Measurements from ENCODE around the gene YIPF5.
A peak's percentile ranks its signal among the peaks of the same experiment; 100 is the strongest.

Gene YIPF5

DNA sequence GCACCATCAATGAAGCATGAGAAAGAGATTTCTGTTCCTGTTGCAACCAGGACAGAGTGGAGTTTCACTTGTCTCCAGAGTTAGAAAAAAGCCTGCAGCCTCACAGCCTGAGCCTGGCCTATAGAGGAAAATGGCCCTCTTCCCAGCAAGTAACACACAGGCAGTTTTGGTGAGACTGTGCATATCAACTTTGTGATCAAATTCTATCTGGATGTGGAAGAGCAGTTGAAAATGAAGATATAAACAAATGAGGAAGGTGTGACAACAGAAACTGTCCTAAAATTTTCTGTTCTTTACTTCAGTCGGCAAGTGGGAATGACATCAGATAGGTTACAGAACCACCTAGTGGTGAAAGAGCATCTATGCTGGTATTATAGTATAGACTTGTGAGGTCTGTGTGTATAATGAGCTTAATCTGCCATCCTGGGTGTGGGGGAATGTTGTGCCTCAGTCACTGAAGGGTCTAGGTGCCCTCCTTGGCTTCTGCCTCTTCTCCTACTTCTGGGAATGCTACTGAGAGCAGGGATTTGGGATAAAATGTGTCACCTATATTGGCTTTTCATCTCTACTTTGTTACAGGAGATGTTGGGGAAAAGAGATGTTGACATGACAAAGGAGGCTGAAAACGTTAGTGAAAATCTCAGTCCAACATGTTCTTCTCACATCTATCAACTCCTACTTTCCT lies 28.2 kb downstream of the YIPF5 start:
- TF ChIP-seq, protein P1, sequence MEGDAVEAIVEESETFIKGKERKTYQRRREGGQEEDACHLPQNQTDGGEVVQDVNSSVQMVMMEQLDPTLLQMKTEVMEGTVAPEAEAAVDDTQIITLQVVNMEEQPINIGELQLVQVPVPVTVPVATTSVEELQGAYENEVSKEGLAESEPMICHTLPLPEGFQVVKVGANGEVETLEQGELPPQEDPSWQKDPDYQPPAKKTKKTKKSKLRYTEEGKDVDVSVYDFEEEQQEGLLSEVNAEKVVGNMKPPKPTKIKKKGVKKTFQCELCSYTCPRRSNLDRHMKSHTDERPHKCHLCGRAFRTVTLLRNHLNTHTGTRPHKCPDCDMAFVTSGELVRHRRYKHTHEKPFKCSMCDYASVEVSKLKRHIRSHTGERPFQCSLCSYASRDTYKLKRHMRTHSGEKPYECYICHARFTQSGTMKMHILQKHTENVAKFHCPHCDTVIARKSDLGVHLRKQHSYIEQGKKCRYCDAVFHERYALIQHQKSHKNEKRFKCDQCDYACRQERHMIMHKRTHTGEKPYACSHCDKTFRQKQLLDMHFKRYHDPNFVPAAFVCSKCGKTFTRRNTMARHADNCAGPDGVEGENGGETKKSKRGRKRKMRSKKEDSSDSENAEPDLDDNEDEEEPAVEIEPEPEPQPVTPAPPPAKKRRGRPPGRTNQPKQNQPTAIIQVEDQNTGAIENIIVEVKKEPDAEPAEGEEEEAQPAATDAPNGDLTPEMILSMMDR (IDR thresholded peaks at IDR 0.05; ENCODE audit: unreplicated experiment in 3 of 3) = peak; percentile 65 to 75 (median 74)
- no peaks in the 10 kb centered on the region for H3K36me3 Mint-ChIP-seq (ENCODE audit: low read depth)
- H3K4me3 Mint-ChIP-seq = no peak overlapping the region
- H3K4me1 Mint-ChIP-seq = peaks cover 34% of the 10 kb centered on the region
- H3K27ac Mint-ChIP-seq = peak overlapping the region; percentile 7 to 87 (median 67)
- H3K9me3 Mint-ChIP-seq = no peaks in the 10 kb centered on the region
- H3K27me3 Mint-ChIP-seq (ENCODE audit: low read depth) = no peaks in the 10 kb centered on the region

DNA sequence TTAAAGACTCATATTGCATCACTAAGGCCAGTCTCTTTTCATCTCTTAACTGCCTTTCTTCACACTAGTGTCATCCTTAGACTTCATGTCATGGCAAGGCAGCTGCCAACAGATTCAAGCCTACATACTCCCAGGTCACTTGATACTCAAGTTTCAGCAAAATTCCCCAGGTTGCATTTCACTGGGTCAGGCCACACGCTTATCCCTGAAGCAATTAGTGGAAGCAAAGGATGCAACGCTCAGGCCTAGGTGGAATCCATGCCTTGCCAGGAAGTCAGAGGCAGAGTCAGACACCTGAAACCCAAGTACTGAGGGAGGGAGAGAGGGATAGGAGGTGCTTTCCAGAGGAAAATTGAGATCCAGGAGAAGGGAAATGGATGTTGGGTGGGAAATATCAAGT lies 28.9 kb downstream of the YIPF5 start:
- TF ChIP-seq, protein P1 (IDR thresholded peaks at IDR 0.05; ENCODE audit: unreplicated experiment in 3 of 3) = no peak
- Mint-ChIP-seq H3K27me3 (ENCODE audit: low read depth) (no peaks in the 10 kb centered on the region), H3K27ac (peak overlapping the region in 1 of 3 experiments; percentile 22), H3K4me3 (no peak overlapping the region), H3K4me1 (peaks cover 34% of the 10 kb centered on the region), H3K9me3 (no peaks in the 10 kb centered on the region), H3K36me3 (ENCODE audit: low read depth) (no peaks in the 10 kb centered on the region)

DNA sequence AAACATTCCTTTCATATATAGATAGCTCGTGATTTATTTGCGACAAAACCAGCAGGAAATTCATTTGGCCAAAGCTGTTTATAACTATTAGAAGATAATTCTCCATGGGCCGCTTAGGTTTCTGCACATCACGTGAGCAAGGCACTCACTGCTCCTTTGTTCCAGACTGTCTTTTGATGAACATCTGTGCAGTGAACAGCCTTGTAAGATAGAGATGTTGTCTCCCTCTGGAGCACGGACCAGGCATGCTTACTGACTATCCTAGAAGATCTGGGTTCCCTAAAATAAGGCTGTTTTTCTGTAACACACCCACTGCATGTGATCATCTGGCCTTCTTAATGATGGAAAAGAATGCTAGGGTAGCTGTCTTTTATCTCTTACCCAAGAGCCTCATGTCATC lies 30.9 kb downstream of the YIPF5 start:
- TF ChIP-seq, protein P1 (IDR thresholded peaks at IDR 0.05; ENCODE audit: unreplicated experiment in 3 of 3) = peak; percentile 22 to 36 (median 33)
- Mint-ChIP-seq H3K4me3 (no peak overlapping the region), H3K4me1 (peaks cover 38% of the 10 kb centered on the region), H3K27ac (peak overlapping the region in 2 of 3 experiments; percentile 30 to 32), H3K9me3 (no peaks in the 10 kb centered on the region), H3K27me3 (ENCODE audit: low read depth) (no peaks in the 10 kb centered on the region), H3K36me3 (ENCODE audit: low read depth) (no peaks in the 10 kb centered on the region)

DNA sequence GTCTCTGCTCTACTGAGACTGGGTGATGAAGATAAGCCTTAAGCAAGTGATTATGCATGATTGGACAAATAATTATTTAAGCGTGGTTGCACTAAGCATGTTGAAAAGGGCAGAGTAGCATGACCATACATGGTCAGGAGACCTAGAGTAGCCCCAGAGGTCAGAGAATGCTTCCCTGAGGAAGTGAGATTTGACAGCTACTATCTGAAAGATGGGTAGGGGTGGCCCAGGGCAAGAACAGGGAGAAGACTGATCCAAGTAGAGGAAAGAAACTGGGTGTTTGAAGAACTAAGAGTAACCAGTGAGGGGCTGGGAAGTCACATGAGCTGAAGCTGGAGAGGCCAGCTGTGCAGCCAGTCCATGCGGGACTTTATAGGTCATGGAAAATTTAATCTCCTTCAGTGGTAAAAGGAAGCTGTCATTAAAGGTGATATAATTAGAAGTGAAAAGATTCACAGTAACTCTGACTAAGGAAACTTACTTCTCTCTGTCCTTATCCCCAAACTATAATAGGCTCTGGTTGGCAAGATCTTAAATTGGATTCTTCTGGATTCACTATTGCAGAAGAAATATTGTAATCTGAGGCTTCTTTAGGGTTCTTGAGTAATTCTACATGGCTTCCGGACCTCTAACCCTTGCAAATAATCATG lies 35.2 kb downstream of the YIPF5 start:
- H3K9me3 Mint-ChIP-seq = no peaks in the 10 kb centered on the region
- peak overlapping the region in 2 of 3 experiments; percentile 16 to 87 for H3K27ac Mint-ChIP-seq
- TF ChIP-seq, protein P1 (IDR thresholded peaks at IDR 0.05; ENCODE audit: unreplicated experiment in 3 of 3) = no peak
- H3K36me3 Mint-ChIP-seq (ENCODE audit: low read depth) = no peaks in the 10 kb centered on the region
- no peaks in the 10 kb centered on the region for H3K27me3 Mint-ChIP-seq (ENCODE audit: low read depth)
- H3K4me3 Mint-ChIP-seq = no peak overlapping the region
- peaks cover 38% of the 10 kb centered on the region for H3K4me1 Mint-ChIP-seq

DNA sequence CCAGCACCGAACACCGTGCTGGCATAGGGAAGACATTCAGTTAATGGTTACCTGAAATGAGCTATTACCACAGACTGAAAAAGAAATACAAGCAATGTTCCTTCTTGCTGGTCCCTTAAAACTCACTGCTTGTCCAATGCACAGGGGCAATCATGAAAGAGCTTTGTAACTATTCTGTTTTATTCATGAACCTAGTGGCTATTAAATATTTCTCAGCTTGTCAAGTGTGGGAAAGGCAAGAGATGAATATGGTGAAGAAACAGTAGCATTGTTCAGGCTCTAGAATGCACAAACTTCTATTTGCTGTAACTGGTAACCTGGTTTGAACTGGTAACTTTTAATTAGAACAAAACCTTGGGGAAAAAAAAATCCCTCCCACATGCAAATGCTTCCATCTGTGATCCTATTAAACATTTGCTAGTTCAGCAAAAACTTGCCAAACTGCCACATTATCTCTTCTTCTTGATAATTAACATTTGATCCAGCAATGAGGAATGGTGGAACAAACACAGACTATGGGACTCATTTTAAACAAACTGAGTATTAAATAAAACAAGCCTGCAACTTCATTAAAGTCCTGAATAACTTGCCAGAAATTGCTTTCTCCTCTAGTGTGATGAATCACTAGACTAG lies 36.1 kb downstream of the YIPF5 start:
- no peak overlapping the region for H3K4me3 Mint-ChIP-seq

More for the DNA sequence above, 36.1 kb downstream of the YIPF5 start:
- Mint-ChIP-seq H3K27me3 (ENCODE audit: low read depth) (no peaks in the 10 kb centered on the region), H3K4me1 (peaks cover 35% of the 10 kb centered on the region), H3K9me3 (no peaks in the 10 kb centered on the region), H3K27ac (peak overlapping the region; percentile 16 to 87 (median 50)), H3K36me3 (ENCODE audit: low read depth) (no peaks in the 10 kb centered on the region)
- TF ChIP-seq, protein P1 (IDR thresholded peaks at IDR 0.05; ENCODE audit: unreplicated experiment in 3 of 3) = no peak

Measured in nephron (organoid).